HG03196 (cell line): ENCODE results near the gene DMTF1.
A peak's percentile ranks its signal among the peaks of the same experiment; 100 is the strongest.
"Not testable (repeated sequence)": the region's sequence is repeated elsewhere in the genome, so short reads cannot be mapped to it uniquely, and the experiment has no call there.

Experiments used
- ATAC-seq: cut with Tn5 transposase; IDR thresholded peaks from one replicate; pipeline ENCODE4 v1.9.1; 2021; ENCODE audit not compliant: unreplicated experiment

The DMTF1 gene, protein sequence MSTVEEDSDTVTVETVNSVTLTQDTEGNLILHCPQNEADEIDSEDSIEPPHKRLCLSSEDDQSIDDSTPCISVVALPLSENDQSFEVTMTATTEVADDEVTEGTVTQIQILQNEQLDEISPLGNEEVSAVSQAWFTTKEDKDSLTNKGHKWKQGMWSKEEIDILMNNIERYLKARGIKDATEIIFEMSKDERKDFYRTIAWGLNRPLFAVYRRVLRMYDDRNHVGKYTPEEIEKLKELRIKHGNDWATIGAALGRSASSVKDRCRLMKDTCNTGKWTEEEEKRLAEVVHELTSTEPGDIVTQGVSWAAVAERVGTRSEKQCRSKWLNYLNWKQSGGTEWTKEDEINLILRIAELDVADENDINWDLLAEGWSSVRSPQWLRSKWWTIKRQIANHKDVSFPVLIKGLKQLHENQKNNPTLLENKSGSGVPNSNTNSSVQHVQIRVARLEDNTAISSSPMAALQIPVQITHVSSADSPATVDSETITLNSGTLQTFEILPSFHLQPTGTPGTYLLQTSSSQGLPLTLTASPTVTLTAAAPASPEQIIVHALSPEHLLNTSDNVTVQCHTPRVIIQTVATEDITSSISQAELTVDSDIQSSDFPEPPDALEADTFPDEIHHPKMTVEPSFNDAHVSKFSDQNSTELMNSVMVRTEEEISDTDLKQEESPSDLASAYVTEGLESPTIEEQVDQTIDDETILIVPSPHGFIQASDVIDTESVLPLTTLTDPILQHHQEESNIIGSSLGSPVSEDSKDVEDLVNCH

DNA sequence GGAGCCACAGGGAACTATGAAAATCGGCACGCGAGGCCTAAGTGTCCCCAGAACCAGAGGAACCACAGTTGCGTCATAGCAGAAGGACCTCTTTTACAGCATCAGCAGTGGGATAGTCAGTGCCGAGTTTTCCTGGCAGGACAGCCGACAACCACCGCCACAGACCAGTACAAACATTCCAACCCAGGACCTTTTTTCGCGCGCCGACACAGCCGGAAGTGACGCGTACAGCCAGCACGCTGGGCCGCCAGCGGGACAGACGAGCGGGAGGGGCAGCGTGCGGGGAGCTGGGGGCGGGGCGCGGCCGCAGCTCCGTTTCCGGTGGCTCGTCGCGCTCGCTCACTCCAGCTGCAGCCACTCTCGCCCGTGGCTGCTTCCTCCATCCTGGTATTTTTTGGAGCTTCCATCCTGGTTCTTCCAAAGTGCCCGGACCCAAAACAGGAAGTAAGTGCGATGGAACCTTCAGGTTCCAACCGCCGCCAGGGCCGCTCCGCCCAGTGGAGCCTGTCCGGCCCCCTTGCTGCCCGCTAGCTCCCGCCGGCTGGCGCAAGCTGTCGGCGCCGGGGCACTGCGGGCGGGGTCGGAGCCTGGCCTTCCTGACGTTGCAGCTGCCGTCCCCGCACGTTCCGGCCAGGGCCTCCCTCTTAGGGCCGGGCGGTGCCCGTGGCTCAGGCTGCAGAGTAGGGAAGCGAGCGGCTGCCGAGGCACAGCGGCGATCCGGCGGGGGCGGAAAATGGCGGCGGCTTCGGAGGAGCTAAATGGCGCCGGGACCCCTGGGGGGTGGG lies at the start of gene DMTF1:
Gene DMTF1, plus strand, starts transcription at position 342 of the 785 bp plus-strand sequence. CDS start 12,489 bp downstream, outside the sequence.
- ATAC-seq, result peak; percentile 82

- ATAC-seq, result no peak
Measured at GRCh38 chr7:87105401-87105800, 46.9 kb upstream of the DMTF1 start.

DNA sequence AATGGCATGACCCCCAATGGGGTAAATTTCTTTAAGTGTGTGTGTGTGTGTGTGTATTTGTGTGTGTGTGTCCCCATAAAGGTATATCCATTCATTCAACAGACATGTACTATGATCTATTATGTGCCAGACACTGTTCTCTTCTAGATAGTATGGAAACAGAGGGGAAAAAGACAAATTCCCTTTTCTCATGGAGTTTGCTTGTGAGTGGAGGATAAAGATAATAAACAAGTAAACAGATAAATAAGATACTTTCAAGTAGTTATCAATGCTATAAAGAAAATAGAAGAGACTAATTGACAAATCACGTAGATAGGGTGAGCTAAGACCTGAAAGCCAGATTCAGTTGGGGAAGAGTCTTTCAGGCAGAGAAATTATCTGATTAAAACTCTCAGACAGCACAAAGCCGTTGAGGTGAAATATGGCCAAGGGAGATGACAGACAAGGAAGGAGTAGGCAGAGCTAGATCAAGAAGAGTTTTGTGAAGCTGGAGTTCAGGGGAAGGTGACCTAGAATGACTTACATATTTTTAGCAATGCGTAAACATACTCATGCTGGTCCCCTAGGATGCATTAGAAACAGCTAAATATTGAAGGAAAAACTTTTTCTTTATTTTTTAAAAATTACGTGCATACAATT lies 45.2 kb upstream of the DMTF1 start:
- ATAC-seq, result no peak

DNA sequence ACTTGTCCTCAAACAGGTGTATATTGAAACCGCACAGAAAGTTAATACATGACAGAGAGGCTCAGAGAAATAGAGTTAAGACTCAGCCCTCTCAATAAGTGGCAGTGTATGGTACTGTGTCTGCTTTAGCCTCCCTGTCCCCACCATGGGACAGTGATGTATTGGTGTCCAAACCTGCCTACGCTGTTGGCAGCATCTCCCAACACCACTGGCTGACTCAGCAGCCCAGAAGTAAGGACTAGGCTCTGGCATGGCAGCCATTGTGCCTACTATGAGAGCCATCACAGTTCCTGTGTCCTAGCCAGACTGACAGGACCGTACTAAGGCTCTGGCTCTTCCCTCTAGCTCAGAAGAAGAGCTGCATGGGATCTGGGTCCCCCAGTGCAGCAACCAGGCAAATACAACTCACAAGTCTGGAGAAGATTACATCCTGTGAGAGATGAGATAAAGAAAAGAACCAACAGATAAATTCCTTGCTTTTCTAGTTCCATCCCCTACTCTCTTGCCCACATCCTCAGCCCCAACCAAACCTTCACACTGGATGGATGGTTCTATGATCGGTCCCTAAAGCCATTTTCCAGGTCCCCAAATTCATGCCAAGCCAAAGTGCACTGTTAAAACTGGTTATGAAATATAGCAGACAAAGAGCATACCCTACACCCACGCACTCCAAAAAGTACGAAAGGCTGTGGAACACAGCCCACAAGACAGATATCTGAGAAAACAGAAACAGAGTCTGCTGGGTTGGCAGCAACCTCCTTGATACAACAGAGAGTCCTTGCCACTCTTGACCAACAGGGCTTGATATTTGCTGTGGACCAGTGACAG lies 44.1 kb upstream of the DMTF1 start:
- no peak for ATAC-seq

- no peak for ATAC-seq
Measured at GRCh38 chr7:87110778-87111177, 41.5 kb upstream of the DMTF1 start.

GRCh38 chr7:87111877-87112276 lies 40.4 kb upstream of the DMTF1 start:
- no peak for ATAC-seq

DNA sequence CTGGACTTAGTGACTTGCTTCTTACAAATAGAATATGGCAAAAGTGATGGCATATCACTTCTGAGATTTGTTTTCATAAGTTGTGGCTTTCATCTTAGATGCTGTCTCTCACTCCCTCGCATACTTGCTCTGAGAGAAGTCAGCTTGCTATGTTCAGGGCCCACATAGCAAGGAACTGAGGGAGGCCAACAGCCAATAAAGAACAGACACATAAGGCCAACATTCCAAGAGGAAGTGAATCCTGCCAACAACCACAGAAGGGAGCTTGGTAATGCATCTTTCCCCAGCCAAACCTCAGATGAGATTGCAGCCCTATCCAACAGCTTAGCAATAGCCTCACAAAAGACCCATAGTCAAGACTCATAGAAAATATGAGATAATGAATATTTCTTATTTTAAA lies 39.2 kb upstream of the DMTF1 start:
- no peak for ATAC-seq

DNA sequence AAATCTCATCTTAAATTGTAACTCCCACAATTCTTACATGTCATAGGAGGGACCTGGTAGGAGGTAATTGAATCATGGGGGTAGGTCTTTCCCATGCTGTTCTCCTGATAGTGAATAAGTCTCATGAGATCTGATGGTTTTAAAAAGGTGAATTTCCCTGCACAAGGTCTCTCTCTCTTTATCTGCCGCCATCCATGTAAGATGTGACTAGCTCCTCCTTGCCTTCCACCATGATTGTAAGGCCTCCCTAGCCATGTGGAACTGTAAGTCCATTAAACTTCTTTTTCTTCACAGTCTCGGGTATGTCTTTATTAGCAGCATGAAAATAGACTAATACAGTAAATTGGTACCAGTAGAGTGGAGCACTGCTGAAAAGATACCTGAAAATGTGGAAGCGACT lies 38.3 kb upstream of the DMTF1 start:
- ATAC-seq, result not testable (repeated sequence)

GRCh38 chr7:87115772-87116171 lies 36.5 kb upstream of the DMTF1 start:
- ATAC-seq, result not testable (repeated sequence)

DNA sequence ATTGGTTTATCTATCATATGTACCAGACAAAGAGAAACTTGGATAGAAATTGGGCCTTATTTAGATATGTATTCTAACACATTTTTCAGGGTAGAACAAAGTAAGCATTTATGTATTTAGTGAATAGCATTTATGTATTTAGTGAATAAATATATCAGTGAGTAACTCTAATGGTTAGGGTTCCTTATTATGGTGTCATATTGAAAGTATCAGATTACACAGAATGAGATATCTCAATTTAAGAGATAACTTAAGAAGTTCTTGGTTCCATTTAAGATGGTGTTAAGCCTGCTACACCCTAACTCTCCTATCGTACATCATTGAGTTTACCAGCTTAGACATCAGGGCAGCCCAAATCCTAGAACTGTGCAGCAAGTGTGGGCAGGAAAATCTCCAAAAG lies 35.9 kb upstream of the DMTF1 start:
- ATAC-seq, result no peak

DNA sequence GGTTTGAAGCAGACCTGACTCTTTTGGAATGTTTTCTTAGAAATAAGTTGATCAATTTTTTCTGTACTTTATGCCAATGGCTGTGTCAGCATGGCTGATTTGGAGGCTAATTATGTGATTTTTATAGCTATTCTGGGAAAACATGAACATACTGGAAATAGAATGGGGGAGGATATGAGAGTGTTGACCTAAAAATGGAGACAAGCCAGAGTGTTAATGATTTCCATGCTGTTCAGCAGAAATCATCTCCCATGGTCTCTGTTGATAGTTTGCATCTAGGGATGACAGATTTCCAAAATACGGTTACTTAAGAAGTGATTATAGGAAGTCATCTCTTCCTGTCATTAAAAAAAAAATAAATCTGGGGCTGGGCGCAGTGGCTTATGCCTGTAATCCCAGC lies 32.7 kb upstream of the DMTF1 start:
- no peak for ATAC-seq

DNA sequence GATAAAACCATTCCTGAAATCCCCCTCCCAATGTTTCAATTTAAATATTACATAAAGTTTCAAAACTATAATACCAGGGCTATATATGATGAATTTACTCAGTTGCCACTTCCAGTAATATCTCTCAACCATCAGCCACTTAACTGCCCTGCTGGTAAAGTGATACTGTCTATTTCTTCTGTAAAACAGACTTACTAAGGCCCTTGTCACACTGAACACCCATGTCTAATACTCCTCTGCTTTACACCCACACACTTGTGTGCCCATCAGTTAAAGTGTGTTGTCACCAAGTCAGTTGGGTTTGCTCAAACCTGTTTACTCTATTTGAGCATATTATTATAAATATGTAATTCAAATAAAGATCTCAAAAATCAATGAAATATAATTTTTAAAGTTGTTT lies 29.1 kb upstream of the DMTF1 start:
- no peak for ATAC-seq

- no peak for ATAC-seq
Measured at GRCh38 chr7:87127019-87127418, 25.2 kb upstream of the DMTF1 start.

DNA sequence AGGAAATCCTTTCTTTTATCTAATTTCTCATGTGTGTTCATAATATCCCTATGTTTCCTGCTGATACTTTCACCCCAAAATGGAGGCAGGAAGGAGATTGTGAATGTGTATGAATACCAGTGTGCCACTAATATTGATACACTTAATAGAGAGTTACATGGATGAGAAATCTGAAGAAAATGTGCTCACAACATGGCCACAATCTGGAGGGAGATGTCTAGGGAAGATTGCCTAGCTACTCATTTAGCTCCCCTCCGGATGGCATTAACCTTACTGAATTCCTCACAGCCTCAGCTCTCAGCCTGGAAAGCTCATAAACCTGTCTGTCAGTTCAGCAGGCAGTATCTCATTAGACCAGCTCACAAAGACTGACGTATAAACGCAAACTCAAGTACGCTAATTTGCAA lies 23.4 kb upstream of the DMTF1 start:
- no peak for ATAC-seq

DNA sequence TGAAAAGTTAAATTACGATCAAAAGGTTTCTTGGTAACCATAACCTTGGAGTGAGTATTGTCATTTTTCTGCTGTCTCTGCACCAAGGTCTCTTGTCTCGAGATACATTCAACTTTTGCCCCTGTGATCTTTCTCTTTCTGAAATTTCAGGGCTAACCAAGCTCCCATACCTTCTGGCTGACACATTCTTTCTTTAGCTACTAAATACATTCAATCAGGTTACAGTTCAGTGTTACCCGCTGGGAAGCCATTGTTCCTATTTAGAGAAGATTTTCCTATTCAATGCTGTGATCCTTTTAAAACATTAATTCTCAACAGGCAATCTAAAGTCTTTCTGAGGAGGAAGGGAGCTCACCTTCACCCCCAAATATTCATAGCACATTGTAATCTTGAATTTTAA lies 22.9 kb upstream of the DMTF1 start:
- ATAC-seq, result no peak

- ATAC-seq, result peak; percentile 99
Measured at GRCh38 chr7:87129848-87130247, 22.4 kb upstream of the DMTF1 start.

GRCh38 chr7:87131771-87132170 lies 20.5 kb upstream of the DMTF1 start:
- no peak for ATAC-seq

- ATAC-seq, result no peak
Measured at GRCh38 chr7:87137271-87137670, 15.0 kb upstream of the DMTF1 start.

GRCh38 chr7:87139514-87139913 lies 12.7 kb upstream of the DMTF1 start:
- ATAC-seq, result no peak

- no peak for ATAC-seq
Measured at GRCh38 chr7:87140271-87140748, 11.9 kb upstream of the DMTF1 start.
